Measurements from ENCODE around the gene TDRD9. TPM values are rescaled to one million over a fixed set of nuclear protein-coding genes. Genes with fewer than 3 reads are reported as not detected.

The TDRD9 gene
- total RNA-seq, 2 experiments from 2014 or later: 0.50 to 0.93 TPM

GRCh38 chr14:104095426-104096310 lies 167.4 kb downstream of the TDRD9 start:
- ChIA-PET POLR2A (no interaction called here), CTCF (interaction anchor here (1.6 kb wide), 1 partner anchor 11 kb away, joined by 4 read pairs; no protein-coding TSS in a partner anchor)

DNA sequence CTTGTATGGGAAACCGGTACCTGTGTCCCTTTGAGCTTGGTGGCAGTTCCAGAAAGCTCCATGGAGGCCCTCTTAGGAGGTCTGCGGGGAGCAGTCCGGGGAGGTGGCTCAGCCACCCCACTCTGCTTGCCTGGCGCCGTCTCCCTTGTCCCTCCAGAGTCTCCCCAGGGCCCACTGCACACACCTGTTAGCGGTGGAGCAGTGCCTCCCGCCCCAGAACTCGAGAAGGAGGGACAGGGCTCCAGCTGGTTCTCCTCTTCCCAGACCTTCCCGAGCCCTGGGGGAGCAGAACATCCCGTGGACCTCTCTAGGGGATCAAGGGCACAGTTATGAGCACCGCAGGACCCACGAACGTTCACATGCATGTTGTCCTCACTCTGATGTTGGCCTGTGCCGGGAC lies 168.1 kb downstream of the TDRD9 start:
- POLR2A ChIA-PET: no interaction called here
- CTCF ChIA-PET: no interaction called here

DNA sequence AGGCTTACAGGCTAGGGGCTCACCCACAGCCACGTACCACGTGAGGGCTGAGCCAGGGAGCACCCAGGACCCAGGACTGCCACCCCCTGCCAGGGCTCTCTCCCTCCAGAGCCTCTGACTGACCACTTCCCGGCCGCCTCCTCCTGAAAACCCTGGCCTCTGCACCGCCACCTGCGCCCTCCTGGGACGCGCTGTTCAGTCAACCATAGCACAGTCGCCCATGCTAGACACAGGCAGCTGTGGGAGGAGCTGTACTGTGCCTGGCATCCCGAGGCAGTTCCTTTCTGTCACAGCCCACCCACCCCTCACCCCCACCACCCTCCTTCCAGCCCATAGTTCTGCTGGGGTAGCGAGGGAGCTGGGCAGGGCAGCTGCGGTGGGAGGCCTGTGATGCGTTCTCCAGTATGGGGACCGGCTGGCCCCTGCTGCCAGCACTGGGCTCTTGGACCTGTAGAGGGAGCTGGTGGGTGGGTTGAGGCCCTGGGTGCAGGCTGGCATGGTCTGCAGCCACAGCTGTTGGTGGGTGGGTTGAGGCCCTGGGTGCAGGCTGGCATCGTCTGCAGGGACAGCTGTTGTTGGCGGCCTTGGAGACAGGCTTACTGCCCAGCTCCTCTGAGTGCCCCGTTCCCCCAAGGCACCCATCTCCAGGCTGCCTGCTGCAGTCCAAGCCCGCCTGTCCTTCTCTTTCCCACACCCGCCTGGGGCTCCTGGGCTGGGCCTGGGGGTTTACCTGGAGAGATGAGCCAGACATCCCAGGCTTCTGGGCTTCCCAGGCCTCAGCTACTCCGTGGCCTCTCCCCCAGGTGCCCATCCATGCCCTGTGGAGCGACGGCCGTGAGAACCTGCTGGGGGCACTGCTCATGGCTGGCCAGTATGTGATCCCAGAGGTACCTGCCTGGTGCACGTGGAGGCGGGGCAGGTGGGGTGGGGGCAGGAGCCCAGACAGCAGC lies 168.8 kb downstream of the TDRD9 start:
- CTCF ChIA-PET: no interaction called here
- POLR2A ChIA-PET: no interaction called here

DNA sequence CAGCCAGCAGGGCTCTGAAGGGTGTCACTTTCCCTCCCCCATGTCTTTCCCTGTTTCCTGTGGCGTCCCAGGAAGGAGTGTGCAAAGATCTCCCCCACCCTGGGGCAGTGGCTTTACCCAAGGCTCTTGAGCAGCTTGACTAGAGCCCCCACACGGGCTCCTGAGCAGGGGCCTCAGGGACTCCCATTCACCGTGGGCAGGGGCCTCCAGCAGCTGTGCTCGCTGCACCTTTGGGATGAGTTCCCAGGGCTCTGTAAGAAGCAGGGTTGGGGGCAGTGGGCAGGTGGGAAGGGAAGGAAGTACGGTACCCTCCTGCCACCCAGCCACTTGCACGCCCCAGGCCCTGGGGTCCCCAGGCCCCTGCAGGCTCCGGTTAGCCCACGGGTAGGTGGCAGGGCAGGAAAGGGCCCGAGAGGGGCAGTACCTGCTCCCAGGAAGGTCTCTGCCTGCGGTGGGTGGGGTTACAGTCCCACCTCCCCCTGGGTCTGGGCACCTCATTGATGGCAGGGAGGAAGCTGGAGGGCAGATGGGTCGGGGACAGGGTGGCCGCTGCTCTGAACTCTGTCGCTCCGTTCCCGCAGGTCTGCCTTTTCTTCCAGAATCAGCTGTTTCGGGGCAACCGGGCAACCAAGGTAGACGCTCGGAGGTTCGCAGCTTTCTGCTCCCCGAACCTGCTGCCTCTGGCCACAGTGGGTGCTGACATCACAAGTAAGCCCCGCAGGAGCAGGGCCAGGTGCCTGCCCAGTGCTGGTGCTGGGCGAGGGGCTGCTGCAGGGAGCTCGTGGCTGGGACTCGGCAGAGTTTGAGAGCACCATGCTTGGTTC lies 170.2 kb downstream of the TDRD9 start:
- ChIA-PET CTCF (no interaction called here), POLR2A (no interaction called here)

DNA sequence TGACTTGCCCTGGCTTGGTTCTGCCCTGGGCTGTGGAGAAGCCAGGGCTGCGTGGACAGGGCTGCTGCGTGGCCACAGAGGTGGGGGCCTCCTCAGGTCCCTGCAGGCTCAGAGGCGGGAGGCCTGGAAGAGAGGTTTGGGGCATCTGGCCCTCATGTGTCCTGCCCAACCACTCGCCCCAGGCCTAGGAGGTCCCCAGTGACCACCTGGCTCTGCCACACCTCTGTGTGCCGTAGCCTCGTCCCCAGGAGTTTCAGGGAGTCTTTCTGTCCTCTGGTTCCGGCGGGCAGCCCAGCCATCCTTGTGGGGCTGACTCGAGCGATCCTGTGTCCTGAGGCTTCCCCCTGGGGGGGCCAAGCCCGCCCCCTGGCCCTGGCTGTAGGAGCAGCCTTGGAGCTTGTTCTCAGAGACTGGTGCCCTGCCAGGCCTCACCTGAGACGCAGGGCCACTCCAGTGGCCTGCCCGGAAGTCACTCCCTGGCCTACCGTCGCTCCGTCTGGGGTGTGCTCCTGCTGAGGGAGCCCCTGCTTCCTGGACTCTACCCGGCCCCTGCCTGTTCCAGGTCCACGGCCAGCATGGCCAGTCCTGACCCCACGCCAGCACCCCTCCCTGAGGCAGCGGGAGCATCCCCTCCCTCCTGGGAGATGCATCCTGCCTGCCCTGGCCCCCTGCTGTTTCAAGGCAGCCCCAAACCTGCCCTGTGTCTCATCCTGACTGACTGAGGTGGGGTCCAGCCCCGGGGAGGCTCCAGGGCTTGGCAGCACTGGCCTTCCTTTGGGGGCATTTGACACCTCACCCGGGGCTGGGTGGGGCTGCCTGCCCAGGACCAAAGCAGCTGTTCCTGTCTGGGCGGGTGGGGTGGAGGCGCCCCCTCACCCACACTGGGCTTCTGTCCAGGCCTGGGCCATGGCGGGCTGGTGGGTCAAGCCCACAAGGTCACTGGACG lies 171.1 kb downstream of the TDRD9 start:
- ChIA-PET CTCF (no interaction called here), POLR2A (no interaction called here)

- CTCF ChIA-PET: no interaction called here
- POLR2A ChIA-PET: no interaction called here
Observed at GRCh38 chr14:104100171-104101085, 172.2 kb downstream of the TDRD9 start.

GRCh38 chr14:104101086-104101621 lies 172.9 kb downstream of the TDRD9 start:
- ChIA-PET CTCF (no interaction called here), POLR2A (no interaction called here)

DNA sequence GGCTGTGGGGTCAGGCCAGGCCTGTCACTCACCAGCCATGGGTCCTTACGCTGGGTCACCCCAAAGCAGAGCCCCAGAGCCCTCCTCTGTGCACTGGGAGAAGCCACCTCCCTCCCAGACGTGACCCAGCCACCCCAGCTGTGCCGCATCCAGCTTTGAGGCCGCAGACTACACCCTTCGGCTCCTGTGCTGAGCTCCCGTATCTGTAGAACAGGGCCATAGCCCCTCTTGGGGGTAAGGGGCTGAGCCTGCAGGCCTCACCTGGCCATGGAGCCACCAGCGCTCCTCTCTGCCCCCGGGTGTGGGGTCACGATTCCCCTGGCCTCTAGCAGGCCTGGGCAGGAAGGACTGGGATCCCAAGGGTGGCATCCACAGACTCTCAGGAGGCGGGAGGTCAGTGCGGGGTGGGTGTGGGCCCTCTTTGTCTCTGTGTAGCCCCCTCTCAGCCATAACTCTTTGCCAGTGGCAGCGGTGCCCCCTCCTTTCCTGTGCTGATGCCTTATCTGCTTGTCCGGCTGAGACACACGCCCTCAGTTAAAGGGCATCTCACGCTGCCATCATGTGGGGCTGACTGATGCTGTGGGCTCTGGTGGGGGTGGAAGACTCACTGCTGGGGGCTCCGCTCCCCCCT lies 173.5 kb downstream of the TDRD9 start:
- POLR2A ChIA-PET: no interaction called here

More for the DNA sequence above, 173.5 kb downstream of the TDRD9 start:
- CTCF ChIA-PET: no interaction called here

Other genes starting within 250 kb of the TDRD9 start
- gene XRCC3, start 213.0 kb upstream of the TDRD9 start, total RNA-seq: 10 to 100 TPM; 60.7 to 63.5 TPM
- 10 to 100 TPM; 15.6 to 15.9 TPM for gene ZFYVE21, start 212.6 kb upstream of the TDRD9 start, total RNA-seq
- gene PPP1R13B, start 80.9 kb upstream of the TDRD9 start, total RNA-seq: 10 to 100 TPM; 12.4 to 12.7 TPM
- gene RD3L, start 14.1 kb downstream of the TDRD9 start, total RNA-seq: not detected
- not detected for gene ASPG, start 157.2 kb downstream of the TDRD9 start, total RNA-seq
- under 1 TPM; 0.27 to 0.32 TPM for gene KIF26A, start 210.1 kb downstream of the TDRD9 start, total RNA-seq